NB4 (cell line): ENCODE results near the gene COL4A2.

ENCODE experiments used
- POLR2A ChIP-seq: IDR thresholded peaks from 2 replicates; pipeline ENCODE4 v1.6.1; 2011; ENCODE audit warnings: mild to moderate bottlenecking; ENCODE audit not compliant: insufficient read length; ENCODE audit errors: extremely low read depth
- TF ChIP-seq, protein P1 (sequence below): IDR thresholded peaks from one replicate; pipeline ENCODE4 v1.5.1; 2012; ENCODE audit warnings: low read depth, low read length

DNA sequence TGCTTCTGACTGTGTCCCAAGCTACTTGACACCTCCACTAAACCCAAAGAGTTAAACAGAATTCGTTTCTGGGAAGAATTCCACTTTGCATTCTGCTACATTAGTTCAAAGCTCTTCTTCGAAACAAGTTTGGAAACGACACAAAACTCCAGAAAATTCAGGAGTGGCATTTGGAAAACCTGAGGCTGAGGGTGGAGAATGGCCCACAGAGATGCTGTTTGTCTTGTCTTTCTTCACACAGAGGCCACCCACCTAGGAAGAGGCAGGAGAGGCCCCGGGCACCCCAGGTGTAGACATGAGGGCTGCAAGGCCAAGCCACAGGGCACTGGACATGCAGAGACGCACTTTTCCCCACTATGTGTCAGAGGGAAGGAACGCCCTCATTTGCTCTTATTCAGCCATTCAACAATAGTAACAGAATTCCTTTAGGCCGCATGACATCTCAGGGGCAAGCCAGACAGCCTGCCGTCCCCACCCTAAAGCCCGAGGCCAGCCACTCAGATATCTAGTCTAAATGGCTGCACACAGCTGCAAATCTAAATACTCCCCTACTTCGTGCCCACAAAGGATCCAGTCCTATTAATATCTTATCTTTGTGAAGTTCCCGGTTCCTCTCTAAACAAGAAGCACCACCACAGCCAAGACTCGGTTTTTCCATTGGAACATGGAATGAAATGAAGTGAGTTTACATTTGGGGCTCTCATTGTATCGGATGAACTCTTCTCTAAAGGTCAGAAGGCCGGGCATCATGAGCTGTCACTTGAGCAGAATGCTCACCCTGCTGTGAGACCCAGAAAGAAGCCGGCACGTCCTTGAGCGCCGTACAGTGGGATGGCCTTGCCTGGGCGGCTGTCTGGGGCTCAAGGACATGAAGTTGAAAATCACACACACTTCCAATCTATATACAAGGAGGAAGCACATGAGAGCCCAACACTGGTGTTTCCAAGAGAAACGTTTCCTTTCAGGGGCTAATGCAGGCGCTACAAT lies 20.0 kb upstream of the COL4A2 start:
- TF ChIP-seq, protein P1, sequence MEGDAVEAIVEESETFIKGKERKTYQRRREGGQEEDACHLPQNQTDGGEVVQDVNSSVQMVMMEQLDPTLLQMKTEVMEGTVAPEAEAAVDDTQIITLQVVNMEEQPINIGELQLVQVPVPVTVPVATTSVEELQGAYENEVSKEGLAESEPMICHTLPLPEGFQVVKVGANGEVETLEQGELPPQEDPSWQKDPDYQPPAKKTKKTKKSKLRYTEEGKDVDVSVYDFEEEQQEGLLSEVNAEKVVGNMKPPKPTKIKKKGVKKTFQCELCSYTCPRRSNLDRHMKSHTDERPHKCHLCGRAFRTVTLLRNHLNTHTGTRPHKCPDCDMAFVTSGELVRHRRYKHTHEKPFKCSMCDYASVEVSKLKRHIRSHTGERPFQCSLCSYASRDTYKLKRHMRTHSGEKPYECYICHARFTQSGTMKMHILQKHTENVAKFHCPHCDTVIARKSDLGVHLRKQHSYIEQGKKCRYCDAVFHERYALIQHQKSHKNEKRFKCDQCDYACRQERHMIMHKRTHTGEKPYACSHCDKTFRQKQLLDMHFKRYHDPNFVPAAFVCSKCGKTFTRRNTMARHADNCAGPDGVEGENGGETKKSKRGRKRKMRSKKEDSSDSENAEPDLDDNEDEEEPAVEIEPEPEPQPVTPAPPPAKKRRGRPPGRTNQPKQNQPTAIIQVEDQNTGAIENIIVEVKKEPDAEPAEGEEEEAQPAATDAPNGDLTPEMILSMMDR, result no peak
- TF ChIP-seq POLR2A, result no peak
